Measurements from ENCODE around the gene IGF2R.
A peak's percentile ranks its signal among the peaks of the same experiment; 100 is the strongest.
"Not testable (repeated sequence)": the region's sequence is repeated elsewhere in the genome, so short reads cannot be mapped to it uniquely, and the experiment has no call there.

Gene IGF2R

GRCh38 chr6:159968295-159969203 is at the start of gene IGF2R:
Gene IGF2R (plus strand): TSS chr6:159969082. CDS start chr6:159969247, 165 bp downstream.
- Histone ChIP-seq H3K27me3 (ENCODE audit: control insufficient read depth, insufficient read depth, low read length) (peaks cover 20% of the 10 kb centered on the region), H3K9ac (ENCODE audit: low read length) (peak within 1 kb of the TSS; percentile 82), H3K27ac (ENCODE audit: low read length) (peak within 1 kb of the TSS; percentile 63), H3K36me3 (ENCODE audit: control insufficient read depth, low read depth, low read length) (no peaks in the 10 kb centered on the region), H3K4me3 (ENCODE audit: low read length) (peak within 1 kb of the TSS; percentile 82), H3K4me1 (ENCODE audit: control insufficient read depth, low read depth, low read length) (peaks cover 19% of the 10 kb centered on the region), H3K9me3 (ENCODE audit: control insufficient read depth, low read depth, low read length) (no peaks in the 10 kb centered on the region)

- Histone ChIP-seq H3K4me1 (ENCODE audit: control insufficient read depth, low read depth, low read length) (no peaks in the 10 kb centered on the region), H3K36me3 (ENCODE audit: control insufficient read depth, low read depth, low read length) (no peaks in the 10 kb centered on the region), H3K9me3 (ENCODE audit: control insufficient read depth, low read depth, low read length) (no peaks in the 10 kb centered on the region), H3K4me3 (ENCODE audit: low read length) (no peak overlapping the region), H3K27me3 (ENCODE audit: control insufficient read depth, insufficient read depth, low read length) (no peaks in the 10 kb centered on the region), H3K9ac (ENCODE audit: low read length) (no peak overlapping the region), H3K27ac (ENCODE audit: low read length) (no peak overlapping the region)
Measured at GRCh38 chr6:159919800-159920199, 49.1 kb upstream of the IGF2R start.

- H3K9me3 ChIP-seq (ENCODE audit: control insufficient read depth, low read depth, low read length): not testable (repeated sequence)
Measured at GRCh38 chr6:159924150-159924549, 44.7 kb upstream of the IGF2R start.

GRCh38 chr6:159926542-159927203 is 42.2 kb upstream of the IGF2R start:
- Histone ChIP-seq H3K27ac (ENCODE audit: low read length) (no peak overlapping the region), H3K27me3 (ENCODE audit: control insufficient read depth, insufficient read depth, low read length) (no peaks in the 10 kb centered on the region), H3K9me3 (ENCODE audit: control insufficient read depth, low read depth, low read length) (no peaks in the 10 kb centered on the region), H3K4me3 (ENCODE audit: low read length) (no peak overlapping the region), H3K4me1 (ENCODE audit: control insufficient read depth, low read depth, low read length) (no peaks in the 10 kb centered on the region), H3K36me3 (ENCODE audit: control insufficient read depth, low read depth, low read length) (no peaks in the 10 kb centered on the region), H3K9ac (ENCODE audit: low read length) (no peak overlapping the region)

More at GRCh38 chr6:159924150-159924549, 44.7 kb upstream of the IGF2R start:
- not testable (repeated sequence) for H3K4me1 ChIP-seq (ENCODE audit: control insufficient read depth, low read depth, low read length); H3K4me3 ChIP-seq (ENCODE audit: low read length); H3K9ac ChIP-seq (ENCODE audit: low read length); H3K27ac ChIP-seq (ENCODE audit: low read length); H3K27me3 ChIP-seq (ENCODE audit: control insufficient read depth, insufficient read depth, low read length); H3K36me3 ChIP-seq (ENCODE audit: control insufficient read depth, low read depth, low read length)

- no peak overlapping the region for H3K4me3 ChIP-seq (ENCODE audit: low read length)
- H3K9ac ChIP-seq (ENCODE audit: low read length): no peak overlapping the region
- no peaks in the 10 kb centered on the region for H3K9me3 ChIP-seq (ENCODE audit: control insufficient read depth, low read depth, low read length)
- no peaks in the 10 kb centered on the region for H3K27me3 ChIP-seq (ENCODE audit: control insufficient read depth, insufficient read depth, low read length)
- H3K27ac ChIP-seq (ENCODE audit: low read length): no peak overlapping the region
- no peaks in the 10 kb centered on the region for H3K36me3 ChIP-seq (ENCODE audit: control insufficient read depth, low read depth, low read length)
- H3K4me1 ChIP-seq (ENCODE audit: control insufficient read depth, low read depth, low read length): no peaks in the 10 kb centered on the region
Measured at GRCh38 chr6:159929819-159930218, 39.1 kb upstream of the IGF2R start.

- no peaks in the 10 kb centered on the region for H3K9me3 ChIP-seq (ENCODE audit: control insufficient read depth, low read depth, low read length)
- no peaks in the 10 kb centered on the region for H3K4me1 ChIP-seq (ENCODE audit: control insufficient read depth, low read depth, low read length)
- no peak overlapping the region for H3K27ac ChIP-seq (ENCODE audit: low read length)
- H3K4me3 ChIP-seq (ENCODE audit: low read length): no peak overlapping the region
- no peaks in the 10 kb centered on the region for H3K27me3 ChIP-seq (ENCODE audit: control insufficient read depth, insufficient read depth, low read length)
- no peak overlapping the region for H3K9ac ChIP-seq (ENCODE audit: low read length)
- H3K36me3 ChIP-seq (ENCODE audit: control insufficient read depth, low read depth, low read length): no peaks in the 10 kb centered on the region
Measured at GRCh38 chr6:159931112-159931511, 37.8 kb upstream of the IGF2R start.

- no peak overlapping the region for H3K4me3 ChIP-seq (ENCODE audit: low read length)
- H3K27me3 ChIP-seq (ENCODE audit: control insufficient read depth, insufficient read depth, low read length): no peaks in the 10 kb centered on the region
- H3K36me3 ChIP-seq (ENCODE audit: control insufficient read depth, low read depth, low read length): no peaks in the 10 kb centered on the region
- no peak overlapping the region for H3K27ac ChIP-seq (ENCODE audit: low read length)
- no peak overlapping the region for H3K9ac ChIP-seq (ENCODE audit: low read length)
- no peaks in the 10 kb centered on the region for H3K4me1 ChIP-seq (ENCODE audit: control insufficient read depth, low read depth, low read length)
- H3K9me3 ChIP-seq (ENCODE audit: control insufficient read depth, low read depth, low read length): no peaks in the 10 kb centered on the region
Measured at GRCh38 chr6:159931846-159932245, 37.0 kb upstream of the IGF2R start.

- no peak overlapping the region for H3K9ac ChIP-seq (ENCODE audit: low read length)
- no peaks in the 10 kb centered on the region for H3K4me1 ChIP-seq (ENCODE audit: control insufficient read depth, low read depth, low read length)
- H3K36me3 ChIP-seq (ENCODE audit: control insufficient read depth, low read depth, low read length): no peaks in the 10 kb centered on the region
- H3K27me3 ChIP-seq (ENCODE audit: control insufficient read depth, insufficient read depth, low read length): no peaks in the 10 kb centered on the region
- no peak overlapping the region for H3K4me3 ChIP-seq (ENCODE audit: low read length)
- H3K9me3 ChIP-seq (ENCODE audit: control insufficient read depth, low read depth, low read length): no peaks in the 10 kb centered on the region
- H3K27ac ChIP-seq (ENCODE audit: low read length): no peak overlapping the region
Measured at GRCh38 chr6:159933077-159933476, 35.8 kb upstream of the IGF2R start.

GRCh38 chr6:159934181-159934580 is 34.7 kb upstream of the IGF2R start:
- Histone ChIP-seq H3K27me3 (ENCODE audit: control insufficient read depth, insufficient read depth, low read length) (no peaks in the 10 kb centered on the region), H3K9me3 (ENCODE audit: control insufficient read depth, low read depth, low read length) (no peaks in the 10 kb centered on the region), H3K4me3 (ENCODE audit: low read length) (no peak overlapping the region), H3K4me1 (ENCODE audit: control insufficient read depth, low read depth, low read length) (no peaks in the 10 kb centered on the region), H3K27ac (ENCODE audit: low read length) (no peak overlapping the region), H3K36me3 (ENCODE audit: control insufficient read depth, low read depth, low read length) (no peaks in the 10 kb centered on the region), H3K9ac (ENCODE audit: low read length) (no peak overlapping the region)

- Histone ChIP-seq H3K27ac (ENCODE audit: low read length) (no peak overlapping the region), H3K4me1 (ENCODE audit: control insufficient read depth, low read depth, low read length) (no peaks in the 10 kb centered on the region), H3K4me3 (ENCODE audit: low read length) (no peak overlapping the region), H3K36me3 (ENCODE audit: control insufficient read depth, low read depth, low read length) (no peaks in the 10 kb centered on the region), H3K27me3 (ENCODE audit: control insufficient read depth, insufficient read depth, low read length) (no peaks in the 10 kb centered on the region), H3K9me3 (ENCODE audit: control insufficient read depth, low read depth, low read length) (no peaks in the 10 kb centered on the region), H3K9ac (ENCODE audit: low read length) (no peak overlapping the region)
Measured at GRCh38 chr6:159935065-159935464, 33.8 kb upstream of the IGF2R start.

GRCh38 chr6:159935633-159936032 is 33.2 kb upstream of the IGF2R start:
- no peaks in the 10 kb centered on the region for H3K36me3 ChIP-seq (ENCODE audit: control insufficient read depth, low read depth, low read length)
- H3K27me3 ChIP-seq (ENCODE audit: control insufficient read depth, insufficient read depth, low read length): no peaks in the 10 kb centered on the region
- no peak overlapping the region for H3K27ac ChIP-seq (ENCODE audit: low read length)
- no peaks in the 10 kb centered on the region for H3K4me1 ChIP-seq (ENCODE audit: control insufficient read depth, low read depth, low read length)
- no peaks in the 10 kb centered on the region for H3K9me3 ChIP-seq (ENCODE audit: control insufficient read depth, low read depth, low read length)
- H3K4me3 ChIP-seq (ENCODE audit: low read length): no peak overlapping the region
- H3K9ac ChIP-seq (ENCODE audit: low read length): no peak overlapping the region

Data from iPS-18a (cell line).